Esophagus squamous epithelium (tissue), 4 donors: ENCODE data around the gene TNFRSF4.

Experiments
- CTCF ChIP-seq, 6 experiments: fragments of 450-650 bp in 4 of 6; fragments of 200-600 bp in 2 of 6; sonication (generic) in 2 of 6; IDR thresholded peaks; one replicate each; pipeline ENCODE4 v1.5.1; 2016 to 2019; ENCODE audit warnings: antibody characterized with exemption in 6 of 6, mild to moderate bottlenecking in 4 of 6, moderate library complexity in 4 of 6
- POLR2A ChIP-seq, 4 donors: fragments of 450-650 bp; IDR thresholded peaks; one replicate each; pipeline ENCODE4 v1.6.1; 2017; ENCODE audit warnings: antibody characterized with exemption in 4 of 4, mild to moderate bottlenecking in 4 of 4, moderate library complexity in 3 of 4

- no peak for TF ChIP-seq CTCF (IDR thresholded peaks at IDR 0.05)
- TF ChIP-seq POLR2A (IDR thresholded peaks at IDR 0.05): no peak
These were observed 18.3 kb upstream of the TNFRSF4 start, which contains the start of gene B3GALT6 for GRCh38 chr1:1232208-1232795.
